Suprapubic skin (tissue), 4 donors: Measurements from ENCODE around the gene CD300A. TPM values are rescaled to one million over a fixed set of nuclear protein-coding genes. Genes with fewer than 3 reads are reported as not detected.
A peak's percentile ranks its signal among the peaks of the same experiment; 100 is the strongest.

Experiments used
- DNase-seq, 2 donors: peaks; one replicate each; pipeline ENCODE4 v3.0.0-alpha.2; 2019; ENCODE audit warnings: low spot score in 2 of 2
- H3K27ac ChIP-seq: fragments of 200-600 bp; sonication (generic); one replicate; pipeline ENCODE4 v1.5.1; 2019
- H3K27me3 ChIP-seq: fragments of 200-600 bp; sonication (generic); one replicate; pipeline ENCODE4 v1.5.1; 2019
- H3K36me3 ChIP-seq: fragments of 200-600 bp; sonication (generic); one replicate; pipeline ENCODE4 v1.5.1; 2019
- H3K4me1 ChIP-seq: fragments of 200-600 bp; sonication (generic); one replicate; pipeline ENCODE4 v1.5.1; 2019
- H3K4me3 ChIP-seq: fragments of 200-600 bp; sonication (generic); one replicate; pipeline ENCODE4 v1.5.1; 2019; ENCODE audit warnings: mild to moderate bottlenecking
- H3K9me3 ChIP-seq: fragments of 200-600 bp; sonication (generic); one replicate; pipeline ENCODE4 v1.5.1; 2019
- CTCF ChIP-seq, 2 donors: fragments of 200-600 bp in 1 of 2; fragments of 450-650 bp in 1 of 2; sonication (generic) in 1 of 2; IDR thresholded peaks; one replicate each; pipeline ENCODE4 v1.5.1; 2016 to 2019; ENCODE audit warnings: antibody characterized with exemption in 2 of 2, mild to moderate bottlenecking in 1 of 2, moderate library complexity in 1 of 2
- EP300 ChIP-seq: sonication (generic); formaldehyde crosslinking; IDR thresholded peaks from one replicate; pipeline ENCODE4 v1.6.1; 2017; ENCODE audit warnings: antibody characterized with exemption
- POLR2A ChIP-seq, 2 donors: fragments of 450-650 bp; IDR thresholded peaks; one replicate each; pipeline ENCODE4 v1.6.1; 2017; ENCODE audit warnings: antibody characterized with exemption in 2 of 2, mild to moderate bottlenecking in 2 of 2, moderate library complexity in 2 of 2
- POLR2AphosphoS5 ChIP-seq, 3 donors: sonication (generic); formaldehyde crosslinking; IDR thresholded peaks; one replicate each; pipeline ENCODE4 v1.6.1; 2017; ENCODE audit warnings: antibody characterized with exemption in 3 of 3
- WGBS: methylation state at CpG from one replicate; pipeline ENCODE4 v1.1.5; 2018; 5-methylcytosine and 5-hydroxymethylcytosine counted together
- total RNA-seq, 4 donors: library from RNA; depleted of rRNA; stranded (reverse); fragments of >200 nt; gene quantifications; one replicate each; pipeline ENCODE4 v1.1.0, GENCODE V29; 2016

Gene CD300A
- total RNA-seq, 4 donors from 2014 or later: 1.4 to 6.3 (median 2.9) TPM

DNA sequence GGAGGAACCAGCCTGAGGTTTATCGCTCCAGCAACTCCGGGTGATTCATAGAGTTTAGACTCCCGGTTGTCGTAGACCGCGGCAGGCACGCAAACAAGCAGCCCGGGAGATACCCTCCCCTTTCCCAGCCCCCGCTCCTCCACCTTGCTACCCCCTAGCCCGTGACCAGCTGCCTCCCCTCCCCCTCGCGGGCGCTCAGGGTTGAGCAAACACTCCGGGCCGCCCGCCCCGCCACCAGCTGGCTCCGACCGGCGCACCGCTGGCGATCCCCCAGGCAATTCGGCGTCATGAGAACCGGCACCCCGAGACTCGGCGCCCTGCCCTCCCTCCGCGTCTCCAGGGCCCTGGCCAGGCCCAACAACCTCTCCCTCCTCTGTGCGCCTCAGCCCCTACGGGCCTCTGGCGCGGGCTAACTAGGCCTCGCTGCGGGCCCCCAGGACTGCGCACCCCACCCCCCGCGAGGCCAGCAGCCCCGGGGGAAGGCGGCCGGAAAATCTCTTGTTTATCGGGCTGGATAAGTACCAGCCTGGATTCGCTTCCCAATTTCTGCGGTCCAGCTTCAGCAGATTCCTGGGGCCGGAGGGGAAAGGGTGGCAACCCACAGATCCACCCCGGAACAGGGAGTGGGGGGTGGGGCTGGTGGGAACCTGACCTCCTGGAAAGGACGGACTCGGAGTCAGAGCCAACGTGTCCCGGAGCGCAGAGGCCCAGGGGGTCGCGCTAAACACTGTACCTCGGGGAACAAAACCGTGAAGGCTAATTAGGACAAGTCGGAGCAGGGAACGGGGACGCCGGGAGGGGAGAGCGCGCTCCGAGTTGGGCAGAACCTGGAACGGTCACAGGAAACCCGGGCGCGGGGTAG is 35.5 kb upstream of the CD300A start:
- Histone ChIP-seq H3K9me3 (no peaks in the 10 kb centered on the region), H3K27me3 (peaks cover 34% of the 10 kb centered on the region), H3K27ac (peak overlapping the region; percentile 89), H3K36me3 (no peaks in the 10 kb centered on the region), H3K4me1 (peaks cover 74% of the 10 kb centered on the region), H3K4me3 (peak overlapping the region; percentile 64)
- TF ChIP-seq POLR2AphosphoS5 (IDR thresholded peaks at IDR 0.05) (no peak), EP300 (no peak), POLR2A (IDR thresholded peaks at IDR 0.05) (no peak), CTCF (IDR thresholded peaks at IDR 0.05) (no peak)
- 0% methylated on average over 43 of the region's 67 CpGs for WGBS
- DNase-seq: peak in 1 of 2 donors; percentile 79

- H3K36me3 ChIP-seq: no peaks in the 10 kb centered on the region
- TF ChIP-seq EP300: no peak
- TF ChIP-seq POLR2AphosphoS5 (IDR thresholded peaks at IDR 0.05): peak in 1 of 3 donors; percentile 44
- DNase-seq: peak in 1 of 2 donors; percentile 82
- H3K4me1 ChIP-seq: peaks cover 70% of the 10 kb centered on the region
- H3K4me3 ChIP-seq: peak within 1 kb of the TSS; percentile 64
- peak within 1 kb of the TSS; percentile 89 for H3K27ac ChIP-seq
- H3K9me3 ChIP-seq: no peaks in the 10 kb centered on the region
- peaks cover 34% of the 10 kb centered on the region for H3K27me3 ChIP-seq
- under 1% methylated on average over 21 of the region's 81 CpGs for WGBS
Measured at GRCh38 chr17:74431568-74432423, 34.6 kb upstream of the CD300A start, which contains the start of gene GPRC5C. Gene GPRC5C, plus strand, starts transcription at chr17:74432088. Its CDS starts 7,689 bp downstream, at chr17:74439777.

- WGBS: 3% methylated on average over 8 of the region's 33 CpGs
- Histone ChIP-seq H3K9me3 (no peaks in the 10 kb centered on the region), H3K36me3 (no peaks in the 10 kb centered on the region), H3K4me3 (peak overlapping the region; percentile 64), H3K27me3 (peaks cover 34% of the 10 kb centered on the region), H3K4me1 (peaks cover 64% of the 10 kb centered on the region), H3K27ac (peak overlapping the region; percentile 89)
- no peak for TF ChIP-seq POLR2AphosphoS5 (IDR thresholded peaks at IDR 0.05)
- TF ChIP-seq CTCF (IDR thresholded peaks at IDR 0.05): no peak
- no peak for TF ChIP-seq POLR2A (IDR thresholded peaks at IDR 0.05)
- no peak for TF ChIP-seq EP300
- no peak for DNase-seq
Measured at GRCh38 chr17:74432424-74432690, 34.1 kb upstream of the CD300A start.

DNA sequence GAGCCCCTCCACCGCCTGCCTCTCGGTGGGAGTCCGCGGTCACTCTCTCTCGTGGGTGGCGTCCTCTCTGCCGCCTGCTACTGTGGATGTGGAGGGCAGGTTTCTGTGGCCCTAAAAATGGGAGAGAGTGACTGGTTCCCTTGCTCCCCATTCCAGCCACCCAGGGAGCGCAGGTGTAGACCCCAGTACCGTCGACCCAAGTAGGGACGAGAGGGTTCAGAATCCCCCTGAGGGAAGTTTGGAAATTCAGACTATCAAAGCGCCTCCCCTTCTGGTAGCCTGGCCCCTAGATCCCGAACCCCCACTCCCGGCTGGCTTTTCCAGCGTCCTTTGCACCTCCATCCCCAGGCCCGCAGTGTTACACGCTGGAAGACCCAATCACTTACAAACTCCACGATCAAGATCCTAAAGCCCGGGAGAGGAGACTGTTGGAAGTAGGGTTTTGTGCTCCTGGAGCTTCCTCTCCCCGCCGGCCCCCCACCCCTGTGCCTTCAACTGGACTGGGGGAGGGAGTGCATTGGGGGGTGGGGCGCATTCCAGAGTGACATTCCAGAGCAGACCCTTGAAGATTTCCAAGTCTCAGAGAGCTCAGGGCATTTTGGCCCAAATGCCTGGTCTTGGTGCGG is 33.6 kb upstream of the CD300A start:
- H3K4me1 ChIP-seq: peaks cover 59% of the 10 kb centered on the region

More for the DNA sequence above, 33.6 kb upstream of the CD300A start:
- Histone ChIP-seq H3K27ac (peak overlapping the region; percentile 89), H3K27me3 (peaks cover 34% of the 10 kb centered on the region), H3K4me3 (peak overlapping the region; percentile 64), H3K36me3 (no peaks in the 10 kb centered on the region), H3K9me3 (no peaks in the 10 kb centered on the region)
- no peak for TF ChIP-seq CTCF (IDR thresholded peaks at IDR 0.05)
- no peak for TF ChIP-seq POLR2AphosphoS5 (IDR thresholded peaks at IDR 0.05)
- TF ChIP-seq POLR2A (IDR thresholded peaks at IDR 0.05): no peak
- no peak for TF ChIP-seq EP300
- WGBS: 15% methylated on average over 15 of the region's 23 CpGs
- no peak for DNase-seq
